Left ventricle myocardium inferior (tissue), 1 donor: ENCODE results near the gene ALKBH8. TPM values are rescaled to one million over a fixed set of nuclear protein-coding genes. Genes with fewer than 3 reads are reported as not detected.

Experiments
- DNase-seq: peaks from one replicate; pipeline ENCODE4 v3.0.0-alpha.2; 2020
- H3K27ac ChIP-seq: fragments of 200-600 bp; replicated peaks from 2 replicates; pipeline ENCODE4 v1.8.0; 2021
- H3K27me3 ChIP-seq: fragments of 200-600 bp; 2 replicates; pipeline ENCODE4 v1.8.0; 2021; ENCODE audit warnings: low read depth
- H3K36me3 ChIP-seq: fragments of 200-600 bp; 2 replicates; pipeline ENCODE4 v1.8.0; 2021
- H3K4me1 ChIP-seq: fragments of 200-600 bp; 2 replicates; pipeline ENCODE4 v1.8.0; 2021
- H3K4me3 ChIP-seq: fragments of 200-600 bp; 2 replicates; pipeline ENCODE4 v1.8.0; 2021; ENCODE audit warnings: mild to moderate bottlenecking, moderate library complexity
- H3K9me3 ChIP-seq: fragments of 200-600 bp; replicated peaks from 2 replicates; pipeline ENCODE4 v1.8.0; 2021
- intact Hi-C: fragments of 100-400 bp; cut with micrococcal nuclease; formaldehyde crosslinking; loops from one replicate; pipeline ENCODE4 v1.11.0; 2022
- total RNA-seq: library from RNA; stranded (reverse); fragmentation: NEBNext Ultra II Directional; extraction: Animal tissue kit (Norgen Biotek cat#: 25700); gene quantifications from one replicate; pipeline ENCODE4 v1.2.1, GENCODE V29; 2021
- TF ChIP-seq, protein P1 (sequence below): fragments of 200-600 bp; IDR thresholded peaks from 2 replicates; pipeline ENCODE4 v1.8.0; 2021; ENCODE audit warnings: antibody characterized with exemption, mild to moderate bottlenecking, borderline replicate concordance
- donor health status: DM: no; HTN: yes; CAD: no; lungs with severe emphysema.

The ALKBH8 gene
- total RNA-seq, 1 donor from 2014 or later = 6.7 TPM

GRCh38 chr11:107496011-107496410 lies 69.5 kb downstream of the ALKBH8 start:
- Histone ChIP-seq H3K4me1 (peaks cover 9% of the 10 kb centered on the region), H3K9me3 (no peaks in the 10 kb centered on the region), H3K27ac (no peak overlapping the region), H3K27me3 (no peaks in the 10 kb centered on the region), H3K4me3 (no peak overlapping the region), H3K36me3 (peaks cover 3% of the 10 kb centered on the region)
- intact Hi-C loops = no loop called here
- DNase-seq = no peak
- TF ChIP-seq, protein P1, sequence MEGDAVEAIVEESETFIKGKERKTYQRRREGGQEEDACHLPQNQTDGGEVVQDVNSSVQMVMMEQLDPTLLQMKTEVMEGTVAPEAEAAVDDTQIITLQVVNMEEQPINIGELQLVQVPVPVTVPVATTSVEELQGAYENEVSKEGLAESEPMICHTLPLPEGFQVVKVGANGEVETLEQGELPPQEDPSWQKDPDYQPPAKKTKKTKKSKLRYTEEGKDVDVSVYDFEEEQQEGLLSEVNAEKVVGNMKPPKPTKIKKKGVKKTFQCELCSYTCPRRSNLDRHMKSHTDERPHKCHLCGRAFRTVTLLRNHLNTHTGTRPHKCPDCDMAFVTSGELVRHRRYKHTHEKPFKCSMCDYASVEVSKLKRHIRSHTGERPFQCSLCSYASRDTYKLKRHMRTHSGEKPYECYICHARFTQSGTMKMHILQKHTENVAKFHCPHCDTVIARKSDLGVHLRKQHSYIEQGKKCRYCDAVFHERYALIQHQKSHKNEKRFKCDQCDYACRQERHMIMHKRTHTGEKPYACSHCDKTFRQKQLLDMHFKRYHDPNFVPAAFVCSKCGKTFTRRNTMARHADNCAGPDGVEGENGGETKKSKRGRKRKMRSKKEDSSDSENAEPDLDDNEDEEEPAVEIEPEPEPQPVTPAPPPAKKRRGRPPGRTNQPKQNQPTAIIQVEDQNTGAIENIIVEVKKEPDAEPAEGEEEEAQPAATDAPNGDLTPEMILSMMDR = no peak

DNA sequence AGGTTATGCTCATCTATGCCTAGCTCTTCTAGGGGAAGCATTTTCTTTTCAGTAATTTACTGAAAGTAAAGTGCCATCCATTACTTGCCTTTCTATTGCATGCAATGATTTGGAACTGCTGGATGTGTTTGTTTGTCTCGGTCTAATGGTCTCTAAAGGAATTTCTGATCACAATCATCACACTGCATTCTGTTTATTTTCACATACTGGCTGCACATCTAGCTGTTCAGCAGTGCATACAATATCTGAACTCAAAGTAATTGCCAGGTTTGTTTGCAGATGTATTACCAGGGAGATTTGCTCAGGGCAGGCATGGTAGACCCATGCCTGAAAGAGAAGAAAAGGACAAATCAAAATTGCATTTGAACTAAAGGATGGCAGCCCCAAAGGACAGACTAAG lies 71.5 kb downstream of the ALKBH8 start:
- TF ChIP-seq, protein P1 = no peak
- H3K27ac ChIP-seq = no peak overlapping the region
- H3K36me3 ChIP-seq = no peaks in the 10 kb centered on the region
- DNase-seq = no peak
- intact Hi-C loops = no loop called here
- no peak overlapping the region for H3K4me3 ChIP-seq
- no peaks in the 10 kb centered on the region for H3K9me3 ChIP-seq
- no peaks in the 10 kb centered on the region for H3K27me3 ChIP-seq
- H3K4me1 ChIP-seq = peaks cover 9% of the 10 kb centered on the region

DNA sequence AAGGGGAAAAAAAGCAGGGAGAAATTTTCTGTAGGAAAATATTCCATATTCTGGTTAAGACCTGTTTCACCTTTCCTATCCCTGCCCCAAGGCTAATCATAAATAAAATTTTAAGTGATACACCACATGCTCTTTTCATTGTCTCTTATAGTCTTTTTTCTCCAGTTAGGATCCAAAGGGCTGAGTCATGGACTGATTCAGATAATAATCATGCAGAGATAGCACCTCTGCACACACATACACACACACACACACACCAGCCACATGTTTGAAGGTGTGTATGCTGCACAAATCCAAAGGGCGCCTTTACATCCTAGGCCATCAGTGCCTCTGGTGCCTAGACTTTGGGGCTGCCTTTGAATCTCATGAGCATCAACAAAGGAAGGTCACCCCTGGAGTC lies 72.4 kb downstream of the ALKBH8 start:
- intact Hi-C loops = no loop called here
- Histone ChIP-seq H3K27me3 (no peaks in the 10 kb centered on the region), H3K27ac (no peak overlapping the region), H3K4me3 (no peak overlapping the region), H3K9me3 (peaks cover 5% of the 10 kb centered on the region), H3K36me3 (no peaks in the 10 kb centered on the region), H3K4me1 (peaks cover 9% of the 10 kb centered on the region)
- TF ChIP-seq, protein P1 = no peak
- no peak for DNase-seq

GRCh38 chr11:107490836-107491235 lies 74.7 kb downstream of the ALKBH8 start:
- no peaks in the 10 kb centered on the region for H3K36me3 ChIP-seq
- TF ChIP-seq, protein P1 = no peak
- DNase-seq = no peak
- no peak overlapping the region for H3K27ac ChIP-seq
- H3K4me3 ChIP-seq = no peak overlapping the region
- H3K9me3 ChIP-seq = peaks cover 5% of the 10 kb centered on the region
- H3K27me3 ChIP-seq = no peaks in the 10 kb centered on the region
- peaks cover 3% of the 10 kb centered on the region for H3K4me1 ChIP-seq
- intact Hi-C loops = no loop called here

DNA sequence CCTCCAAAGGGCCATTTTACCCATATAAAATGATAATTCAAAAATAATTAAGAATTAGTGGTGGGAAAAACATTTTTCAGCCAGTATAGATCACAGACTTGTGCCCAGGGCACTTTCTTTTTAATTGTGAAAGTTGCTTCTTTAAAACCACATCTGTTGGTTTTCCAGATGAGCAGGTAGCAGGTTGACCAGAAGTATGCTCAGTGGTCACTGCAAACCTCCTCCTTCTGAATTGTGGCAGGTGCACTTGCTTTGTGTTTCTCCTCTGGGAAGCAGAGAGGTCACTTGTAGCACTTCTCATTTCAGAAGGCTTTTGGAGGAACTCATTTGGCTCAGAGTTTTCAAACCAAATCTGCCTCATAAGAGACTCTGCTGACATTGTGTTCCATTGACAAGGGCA lies 83.3 kb downstream of the ALKBH8 start:
- Histone ChIP-seq H3K27me3 (peaks cover 26% of the 10 kb centered on the region), H3K9me3 (no peaks in the 10 kb centered on the region), H3K27ac (no peak overlapping the region), H3K36me3 (no peaks in the 10 kb centered on the region), H3K4me3 (no peak overlapping the region), H3K4me1 (no peaks in the 10 kb centered on the region)
- TF ChIP-seq, protein P1 = no peak
- DNase-seq = no peak
- intact Hi-C loops = no loop called here

DNA sequence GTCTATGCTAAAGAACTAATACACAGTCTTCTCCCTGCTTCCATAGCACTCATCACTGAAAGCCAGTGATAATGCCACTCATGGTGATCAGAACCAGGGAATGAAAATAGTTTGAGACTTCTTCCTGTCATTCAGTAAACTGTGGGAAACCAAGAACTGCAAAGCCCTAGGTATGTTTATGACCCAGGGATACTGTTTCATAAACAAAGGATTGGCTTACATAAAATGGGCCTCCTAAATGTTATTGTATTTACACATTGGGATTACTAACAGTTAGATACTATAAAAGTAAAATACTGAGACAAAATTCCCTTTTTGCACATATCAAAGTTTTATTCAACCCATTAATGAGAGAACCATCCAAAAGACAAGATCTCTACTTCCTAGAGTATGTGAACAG lies 86.6 kb downstream of the ALKBH8 start:
- intact Hi-C loops = no loop called here
- no peak for DNase-seq

More for the DNA sequence above, 86.6 kb downstream of the ALKBH8 start:
- Histone ChIP-seq H3K27ac (no peak overlapping the region), H3K9me3 (no peaks in the 10 kb centered on the region), H3K4me1 (no peaks in the 10 kb centered on the region), H3K27me3 (peaks cover 54% of the 10 kb centered on the region), H3K4me3 (no peak overlapping the region), H3K36me3 (no peaks in the 10 kb centered on the region)
- TF ChIP-seq, protein P1 = no peak
